NCI-H2107 (cell line): Measurements from ENCODE around the gene FATE1.
"Not testable (repeated sequence)": the region's sequence is repeated elsewhere in the genome, so short reads cannot be mapped to it uniquely, and the experiment has no call there.

Experiments
- DNase-seq: peaks from one replicate; lab custom pipeline; 2025; lab: John Stamatoyannopoulos, UW

Gene FATE1

GRCh38 chrX:151715752-151716151 is at the start of gene FATE1:
Gene FATE1, plus strand, starts transcription at chrX:151716035. Its CDS starts 85 bp downstream, at chrX:151716120.
- no peak for DNase-seq

GRCh38 chrX:151675121-151675746 is 40.6 kb upstream of the FATE1 start:
- DNase-seq = no peak

- DNase-seq = no peak
Observed at GRCh38 chrX:151676196-151676595, 39.6 kb upstream of the FATE1 start.

GRCh38 chrX:151679798-151680402 is 35.9 kb upstream of the FATE1 start:
- no peak for DNase-seq

- DNase-seq = peak; percentile 20
Observed at GRCh38 chrX:151680805-151681204, 35.0 kb upstream of the FATE1 start.

GRCh38 chrX:151687635-151688034 is 28.2 kb upstream of the FATE1 start:
- no peak for DNase-seq

- no peak for DNase-seq
Observed at GRCh38 chrX:151688695-151689094, 27.1 kb upstream of the FATE1 start.

GRCh38 chrX:151692825-151693224 is 23.0 kb upstream of the FATE1 start:
- DNase-seq = no peak

GRCh38 chrX:151694121-151694520 is 21.7 kb upstream of the FATE1 start:
- no peak for DNase-seq

GRCh38 chrX:151694661-151695582 is 20.9 kb upstream of the FATE1 start, which contains the start of gene PRRG3:
Gene PRRG3, plus strand, starts transcription at chrX:151695458. Its CDS starts 3,357 bp downstream, at chrX:151698815.
- DNase-seq = no peak

GRCh38 chrX:151695583-151696340 is 20.1 kb upstream of the FATE1 start:
- no peak for DNase-seq

- not testable (repeated sequence) for DNase-seq
Observed at GRCh38 chrX:151697082-151697481, 18.8 kb upstream of the FATE1 start.

- no peak for DNase-seq
Observed at GRCh38 chrX:151697522-151697921, 18.3 kb upstream of the FATE1 start.

- no peak for DNase-seq
Observed at GRCh38 chrX:151698485-151698884, 17.4 kb upstream of the FATE1 start.

GRCh38 chrX:151699746-151700145 is 16.1 kb upstream of the FATE1 start:
- no peak for DNase-seq

- DNase-seq = no peak
Observed at GRCh38 chrX:151700581-151700980, 15.3 kb upstream of the FATE1 start.

GRCh38 chrX:151701071-151701470 is 14.8 kb upstream of the FATE1 start:
- DNase-seq = no peak

GRCh38 chrX:151701531-151701930 is 14.3 kb upstream of the FATE1 start:
- DNase-seq = no peak

GRCh38 chrX:151702026-151702714 is 13.7 kb upstream of the FATE1 start:
- no peak for DNase-seq

- no peak for DNase-seq
Observed at GRCh38 chrX:151702741-151703340, 13.0 kb upstream of the FATE1 start.

GRCh38 chrX:151703487-151703886 is 12.3 kb upstream of the FATE1 start:
- DNase-seq = peak; percentile 60
